Subcutaneous abdominal adipose tissue (tissue), 5 donors: ENCODE measurements around the gene FBXO44.

Source experiments
- H3K27ac ChIP-seq: one replicate; pipeline ENCODE4 v1.7.0; 2013; ENCODE audit warnings: low read depth, mild to moderate bottlenecking, inconsistent platforms, low read length, moderate library complexity
- H3K27me3 ChIP-seq, 5 donors: one replicate each; pipeline ENCODE4 v1.7.0; 2013; ENCODE audit warnings: low read length in 5 of 5, inconsistent platforms in 1 of 5; ENCODE audit not compliant: control insufficient read depth in 5 of 5, insufficient read depth in 4 of 5
- H3K36me3 ChIP-seq, 5 donors: one replicate each; pipeline ENCODE4 v1.7.0; 2013; ENCODE audit warnings: low read length in 5 of 5; ENCODE audit not compliant: control insufficient read depth in 5 of 5, insufficient read depth in 5 of 5
- H3K4me1 ChIP-seq, 5 donors: one replicate each; pipeline ENCODE4 v1.7.0; 2013; ENCODE audit warnings: low read length in 5 of 5, mild to moderate bottlenecking in 3 of 5, moderate library complexity in 1 of 5; ENCODE audit not compliant: control insufficient read depth in 5 of 5, insufficient read depth in 5 of 5
- H3K4me3 ChIP-seq, 5 donors: one replicate each; pipeline ENCODE4 v1.7.0; 2013; ENCODE audit warnings: low read length in 5 of 5, low read depth in 1 of 5
- H3K9ac ChIP-seq, 5 donors: one replicate each; pipeline ENCODE4 v1.7.0; 2013; ENCODE audit warnings: low read length in 5 of 5, mild to moderate bottlenecking in 4 of 5, moderate library complexity in 3 of 5
- H3K9me3 ChIP-seq, 5 donors: one replicate each; pipeline ENCODE4 v1.7.0; 2013; ENCODE audit warnings: low read length in 5 of 5; ENCODE audit not compliant: control insufficient read depth in 5 of 5
- donor health status: healthy.
- donor health status: healthy.
- donor health status: healthy.
- donor health status: healthy.
- donor health status: healthy.

Gene FBXO44

DNA sequence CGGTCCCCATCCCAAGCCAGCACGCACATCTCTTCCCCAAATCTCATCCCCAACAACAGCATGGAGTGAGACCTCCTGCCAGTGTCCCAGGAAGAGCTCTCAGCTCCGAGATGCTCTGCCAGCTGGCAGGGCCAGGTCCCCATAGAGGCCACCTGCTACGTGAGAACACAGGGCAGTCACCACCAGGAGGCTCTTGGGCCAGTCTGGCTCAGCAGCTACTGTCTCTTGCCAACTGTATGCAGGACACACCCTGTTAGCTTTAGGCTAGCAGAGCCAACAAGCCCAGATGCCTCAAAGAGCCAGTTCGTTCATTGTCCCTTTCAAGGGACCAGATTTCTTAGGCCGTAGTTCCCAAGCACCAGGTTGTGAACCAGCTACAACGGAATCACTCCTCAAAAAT lies 37.4 kb upstream of the FBXO44 start:
- no peak overlapping the region for H3K9ac ChIP-seq
- peaks cover 3 to 39% (median 26%) of the 10 kb centered on the region in 5 donors for H3K27me3 ChIP-seq
- no peaks in the 10 kb centered on the region for H3K9me3 ChIP-seq
- no peaks in the 10 kb centered on the region for H3K36me3 ChIP-seq
- H3K27ac ChIP-seq, result no peak overlapping the region
- no peak overlapping the region for H3K4me3 ChIP-seq
- no peaks in the 10 kb centered on the region for H3K4me1 ChIP-seq

DNA sequence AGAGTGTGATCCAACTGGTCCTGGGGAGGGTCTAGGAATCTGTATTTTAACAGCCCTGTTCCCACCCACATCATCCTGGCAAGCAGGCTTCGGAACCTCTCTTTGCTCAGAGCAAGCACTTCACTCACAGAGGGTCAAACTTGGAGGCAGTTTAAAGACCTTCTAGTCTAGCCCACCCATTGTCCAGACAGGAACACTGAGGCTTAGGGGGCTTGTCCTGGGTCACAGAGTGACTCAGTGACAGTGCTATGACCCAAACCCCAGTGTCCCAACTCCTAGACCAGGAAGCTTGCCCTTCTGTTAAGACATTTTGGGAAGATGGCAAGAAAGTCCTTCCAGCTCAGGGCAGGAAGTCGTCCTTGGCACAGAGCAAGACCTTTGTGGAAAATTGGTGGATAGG lies 36.9 kb upstream of the FBXO44 start:
- H3K9me3 ChIP-seq, result no peaks in the 10 kb centered on the region
- peaks cover 5 to 40% (median 26%) of the 10 kb centered on the region in 5 donors for H3K27me3 ChIP-seq
- no peak overlapping the region for H3K9ac ChIP-seq

DNA sequence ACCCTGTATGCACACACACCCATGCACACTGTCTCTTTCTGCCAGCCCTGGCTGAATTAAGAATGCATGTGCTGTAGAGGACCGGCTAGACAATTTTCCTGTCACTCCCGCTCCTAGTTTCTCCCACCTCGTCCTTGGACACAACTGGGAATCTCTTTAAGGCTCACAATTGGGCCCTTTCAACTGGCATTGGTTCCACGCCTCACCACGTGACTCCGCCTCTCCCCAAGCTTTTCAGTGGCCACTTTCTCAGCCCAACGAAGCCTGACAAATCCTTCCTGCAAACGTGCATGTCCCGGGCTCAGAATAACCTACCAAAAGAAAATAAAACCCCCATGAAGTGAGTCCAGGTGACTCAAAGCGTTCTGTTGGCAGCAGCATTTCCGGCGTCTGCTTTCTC lies 34.3 kb upstream of the FBXO44 start:
- no peak overlapping the region for H3K27ac ChIP-seq
- H3K9ac ChIP-seq, result no peak overlapping the region
- peaks cover 0 to 2% (median 0%) of the 10 kb centered on the region in 5 donors for H3K9me3 ChIP-seq
- peaks cover 5 to 46% (median 24%) of the 10 kb centered on the region in 5 donors for H3K27me3 ChIP-seq
- no peaks in the 10 kb centered on the region for H3K4me1 ChIP-seq
- no peak overlapping the region for H3K4me3 ChIP-seq
- H3K36me3 ChIP-seq, result no peaks in the 10 kb centered on the region

More for the DNA sequence above, 36.9 kb upstream of the FBXO44 start:
- no peaks in the 10 kb centered on the region for H3K36me3 ChIP-seq
- no peak overlapping the region for H3K27ac ChIP-seq
- no peak overlapping the region for H3K4me3 ChIP-seq
- H3K4me1 ChIP-seq, result no peaks in the 10 kb centered on the region

DNA sequence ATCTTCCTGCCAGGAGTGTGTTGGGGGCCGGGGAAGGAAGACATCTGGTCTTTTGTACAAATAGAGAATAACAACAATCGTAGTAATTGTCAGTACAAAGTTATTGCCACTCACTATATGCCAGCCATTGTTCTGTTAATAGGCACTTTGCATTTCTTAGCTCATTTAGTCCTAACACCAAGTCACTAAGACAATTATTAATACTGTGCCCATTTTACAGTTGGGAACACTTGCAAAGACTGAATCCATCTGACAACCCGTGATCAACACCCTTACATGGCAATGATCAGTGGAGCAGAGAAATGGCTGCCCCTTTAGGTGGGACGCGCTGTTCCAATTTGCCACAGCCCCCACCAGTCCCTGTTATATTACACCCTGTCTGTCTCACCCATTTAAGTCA lies 33.8 kb upstream of the FBXO44 start:
- no peaks in the 10 kb centered on the region for H3K36me3 ChIP-seq
- H3K9ac ChIP-seq, result no peak overlapping the region
- H3K9me3 ChIP-seq, result peaks cover 0 to 2% (median 0%) of the 10 kb centered on the region in 5 donors
- H3K4me3 ChIP-seq, result no peak overlapping the region
- H3K27me3 ChIP-seq, result peaks cover 5 to 51% (median 29%) of the 10 kb centered on the region in 5 donors
- no peak overlapping the region for H3K27ac ChIP-seq
- H3K4me1 ChIP-seq, result no peaks in the 10 kb centered on the region

DNA sequence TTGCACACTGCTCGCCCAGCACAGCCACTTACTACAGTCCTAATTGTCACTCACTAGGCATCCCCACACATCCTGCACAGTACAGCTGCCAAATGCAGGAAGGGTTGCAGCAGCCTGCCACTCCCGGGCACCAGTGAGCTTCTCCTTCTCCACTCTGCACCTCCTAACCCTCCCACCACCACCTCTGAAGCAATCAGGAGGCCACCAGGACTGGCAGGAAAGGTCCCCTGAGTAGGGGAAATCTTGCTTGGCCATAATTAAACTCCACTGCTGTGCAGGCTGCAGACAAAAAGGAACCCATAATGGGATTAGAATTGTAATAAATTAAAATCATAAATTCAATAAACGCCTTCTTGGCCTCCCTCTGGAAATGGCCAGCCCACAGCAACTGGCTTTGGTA lies 32.3 kb upstream of the FBXO44 start:
- no peaks in the 10 kb centered on the region for H3K36me3 ChIP-seq
- peaks cover 5 to 46% (median 22%) of the 10 kb centered on the region in 5 donors for H3K27me3 ChIP-seq
- no peak overlapping the region for H3K4me3 ChIP-seq
- no peak overlapping the region for H3K27ac ChIP-seq
- H3K9ac ChIP-seq, result no peak overlapping the region
- no peaks in the 10 kb centered on the region for H3K4me1 ChIP-seq
- H3K9me3 ChIP-seq, result peaks cover 0 to 2% (median 0%) of the 10 kb centered on the region in 5 donors

DNA sequence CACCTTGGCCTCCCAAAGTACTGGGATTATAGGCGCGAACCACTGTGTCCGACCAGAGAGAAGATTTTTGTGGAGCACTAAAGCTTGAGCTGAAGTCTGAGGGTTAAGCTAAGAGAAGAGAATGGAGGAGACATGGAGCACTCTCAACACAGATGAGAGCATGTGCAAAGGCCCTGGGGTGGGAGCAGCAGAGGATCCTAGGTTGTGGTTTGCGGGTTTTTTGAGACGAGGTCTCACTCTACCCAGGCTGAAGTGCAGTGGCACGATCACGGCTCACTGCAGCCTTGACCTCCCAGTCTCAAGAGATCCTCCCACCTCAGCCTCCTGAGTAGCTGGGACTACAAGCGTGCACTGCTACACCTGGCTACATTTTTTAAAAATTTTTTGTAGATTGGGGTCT lies 31.0 kb upstream of the FBXO44 start:
- no peak overlapping the region for H3K9ac ChIP-seq
- H3K36me3 ChIP-seq, result no peaks in the 10 kb centered on the region
- H3K4me3 ChIP-seq, result no peak overlapping the region
- H3K27me3 ChIP-seq, result peaks cover 5 to 47% (median 16%) of the 10 kb centered on the region in 5 donors
- H3K9me3 ChIP-seq, result peaks cover 0 to 2% (median 0%) of the 10 kb centered on the region in 5 donors
- H3K27ac ChIP-seq, result no peak overlapping the region
- H3K4me1 ChIP-seq, result no peaks in the 10 kb centered on the region

DNA sequence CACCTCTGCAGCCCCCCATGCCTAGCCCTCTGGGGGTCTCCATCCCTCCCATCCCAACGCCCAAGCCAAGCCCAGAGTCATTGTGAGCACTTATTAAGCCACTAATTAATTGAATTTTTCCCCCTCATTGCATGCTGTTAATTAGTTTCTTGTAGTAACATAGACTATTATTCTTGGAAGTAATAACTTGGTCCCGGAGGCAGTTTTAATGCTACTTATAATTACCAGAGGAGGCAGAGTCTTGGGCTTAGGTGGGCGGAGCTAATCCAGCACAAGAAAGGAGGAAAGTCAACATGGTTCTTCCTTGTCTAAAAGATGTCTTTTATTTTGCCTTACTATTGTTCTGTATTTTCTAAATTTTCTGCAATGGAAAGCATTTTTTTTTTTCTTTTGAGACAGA lies 28.1 kb upstream of the FBXO44 start:
- no peak overlapping the region for H3K4me3 ChIP-seq
- H3K9me3 ChIP-seq, result peaks cover 0 to 4% (median 0%) of the 10 kb centered on the region in 5 donors
- no peak overlapping the region for H3K9ac ChIP-seq
- H3K36me3 ChIP-seq, result no peaks in the 10 kb centered on the region
- peaks cover 8 to 44% (median 25%) of the 10 kb centered on the region in 5 donors for H3K27me3 ChIP-seq
- H3K27ac ChIP-seq, result no peak overlapping the region
- no peaks in the 10 kb centered on the region for H3K4me1 ChIP-seq

DNA sequence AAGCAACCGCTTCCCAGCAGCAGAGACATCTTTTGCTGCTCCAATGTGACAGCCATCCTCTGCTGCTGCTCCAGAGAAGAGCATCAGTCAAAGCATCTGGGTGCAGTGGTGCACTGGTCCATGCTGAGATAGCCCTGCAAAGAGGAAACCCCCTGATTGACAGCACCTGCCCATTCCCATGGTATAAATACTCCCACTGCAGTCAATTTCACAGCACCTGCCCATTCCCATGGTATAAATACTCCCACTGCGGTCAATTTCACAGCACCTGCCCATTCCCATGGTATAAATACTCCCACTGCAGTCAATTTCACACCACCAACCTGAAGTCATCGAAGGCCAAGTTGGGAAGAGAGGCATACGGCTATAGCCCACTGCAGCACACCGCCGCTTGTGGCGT lies 25.9 kb upstream of the FBXO44 start:
- Histone ChIP-seq H3K27me3 (peaks cover 5 to 37% (median 25%) of the 10 kb centered on the region in 5 donors), H3K9ac (no peak overlapping the region), H3K36me3 (no peaks in the 10 kb centered on the region), H3K9me3 (peaks cover 0 to 4% (median 0%) of the 10 kb centered on the region in 5 donors), H3K4me3 (no peak overlapping the region), H3K4me1 (no peaks in the 10 kb centered on the region), H3K27ac (no peak overlapping the region)

DNA sequence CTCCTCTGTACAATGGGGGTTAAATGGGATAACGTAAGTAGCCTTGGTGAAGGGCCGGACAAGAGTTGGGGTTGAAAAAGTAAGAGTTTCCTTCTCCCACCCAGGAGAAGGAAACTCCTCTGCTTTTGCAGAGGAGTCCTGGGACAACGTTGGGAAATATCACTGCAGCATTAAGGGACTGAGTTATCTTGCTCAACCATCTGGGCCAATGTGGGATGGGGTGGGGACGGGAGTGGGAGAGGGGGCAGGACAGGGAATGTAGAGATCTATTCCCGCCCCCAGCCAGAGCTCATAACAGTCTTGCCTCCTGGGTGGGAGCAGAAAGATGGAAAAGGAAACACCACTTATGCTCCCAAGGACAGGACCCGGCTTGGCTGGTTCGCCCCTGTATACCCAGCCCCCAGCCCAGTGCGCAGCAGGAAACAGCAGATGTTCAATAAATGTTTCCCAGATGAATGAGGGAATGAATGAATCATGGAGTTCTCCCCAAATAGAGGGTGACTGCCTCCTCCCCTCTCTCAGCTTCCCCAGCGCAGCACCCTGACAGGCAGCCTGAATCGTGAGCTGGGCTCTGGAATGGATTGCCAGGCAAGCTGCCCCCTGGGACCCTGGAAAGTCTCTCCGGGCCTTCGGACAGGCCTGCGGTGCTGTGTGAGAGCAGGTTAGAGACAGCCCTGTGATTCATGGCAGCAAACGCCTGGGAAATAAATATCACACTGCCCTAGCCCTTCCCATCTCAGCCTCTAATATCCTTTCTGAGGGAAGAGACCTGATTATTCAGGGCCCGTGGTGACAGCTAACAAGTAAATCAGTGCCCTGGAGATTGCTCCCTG lies 25.3 kb upstream of the FBXO44 start:
- Histone ChIP-seq H3K27me3 (peaks cover 5 to 44% (median 31%) of the 10 kb centered on the region in 5 donors), H3K9me3 (peaks cover 0 to 4% (median 0%) of the 10 kb centered on the region in 5 donors), H3K4me3 (no peak overlapping the region), H3K4me1 (no peaks in the 10 kb centered on the region), H3K9ac (no peak overlapping the region), H3K36me3 (no peaks in the 10 kb centered on the region), H3K27ac (no peak overlapping the region)

DNA sequence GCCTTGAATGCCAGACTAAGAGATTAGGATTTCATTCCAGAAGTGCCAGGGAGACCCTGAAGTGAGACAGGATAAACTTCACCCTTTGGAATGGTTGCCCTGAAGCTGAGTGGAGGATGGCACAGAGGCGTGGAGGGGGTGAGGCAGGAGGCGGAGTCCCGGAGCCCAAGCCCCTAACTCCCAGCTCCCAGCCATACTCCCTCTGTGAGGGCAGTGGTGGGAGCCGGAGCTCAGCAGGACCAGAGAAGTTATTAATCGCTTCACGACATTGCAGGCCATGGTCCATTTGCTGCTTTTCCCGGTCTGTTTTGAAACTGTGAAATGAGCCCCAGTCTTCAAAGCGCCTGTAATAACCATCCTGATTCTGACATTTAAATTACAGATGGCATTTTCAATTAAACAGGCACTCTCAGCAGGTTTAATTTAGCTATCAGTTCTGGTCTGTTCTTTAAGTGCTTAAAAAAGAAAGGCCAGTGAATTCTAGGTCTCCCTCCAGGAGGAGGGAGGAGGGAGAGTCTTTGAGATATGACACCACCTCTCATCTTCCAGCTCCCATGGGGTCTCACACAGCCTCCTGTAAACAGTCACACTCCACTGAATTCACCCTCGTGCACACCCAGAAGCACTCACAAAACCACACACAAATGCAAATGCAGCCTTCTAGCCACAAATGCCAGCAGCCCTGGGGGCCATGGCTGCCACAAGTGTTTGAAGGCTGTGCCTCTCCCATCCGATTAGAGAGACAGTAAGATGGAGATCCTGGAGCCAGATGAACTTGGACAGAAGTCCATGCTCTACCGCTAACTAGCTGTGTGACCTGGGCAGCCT lies 20.1 kb upstream of the FBXO44 start:
- no peak overlapping the region for H3K9ac ChIP-seq
- H3K4me3 ChIP-seq, result no peak overlapping the region
- H3K27ac ChIP-seq, result no peak overlapping the region
- no peaks in the 10 kb centered on the region for H3K36me3 ChIP-seq
- no peaks in the 10 kb centered on the region for H3K9me3 ChIP-seq
- H3K27me3 ChIP-seq, result peaks cover 8 to 34% (median 13%) of the 10 kb centered on the region in 5 donors
- no peaks in the 10 kb centered on the region for H3K4me1 ChIP-seq
